HG03354 (cell line): Measurements from ENCODE around the gene AMER3.

Experiments used
- ATAC-seq: cut with Tn5 transposase; IDR thresholded peaks from one replicate; pipeline ENCODE4 v1.9.1; 2021; ENCODE audit warnings: mild to moderate bottlenecking; ENCODE audit not compliant: unreplicated experiment, poor library complexity, severe bottlenecking

AMER3 gene

GRCh38 chr2:130808482-130809268 is 53.3 kb downstream of the AMER3 start:
- no peak for ATAC-seq

DNA sequence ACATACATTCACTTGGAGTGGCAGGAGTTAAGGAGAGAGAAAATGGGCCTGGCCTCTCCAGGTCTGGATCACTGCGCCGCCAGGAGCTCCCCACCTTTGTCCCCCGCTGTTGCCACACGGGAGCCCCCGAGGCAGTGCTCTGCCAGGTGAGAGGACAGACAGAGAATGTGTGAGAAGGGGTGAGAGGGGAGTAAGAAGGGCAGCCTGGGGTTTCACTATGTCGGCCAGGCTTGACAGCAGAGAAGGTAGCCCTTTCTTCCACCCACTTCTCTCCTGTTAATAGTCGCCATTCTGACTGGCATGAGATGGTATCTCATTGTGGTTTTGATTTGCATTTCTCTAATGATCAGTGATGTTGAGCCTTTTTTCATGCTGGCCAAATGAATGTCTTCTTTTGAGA is 55.1 kb downstream of the AMER3 start:
- no peak for ATAC-seq

DNA sequence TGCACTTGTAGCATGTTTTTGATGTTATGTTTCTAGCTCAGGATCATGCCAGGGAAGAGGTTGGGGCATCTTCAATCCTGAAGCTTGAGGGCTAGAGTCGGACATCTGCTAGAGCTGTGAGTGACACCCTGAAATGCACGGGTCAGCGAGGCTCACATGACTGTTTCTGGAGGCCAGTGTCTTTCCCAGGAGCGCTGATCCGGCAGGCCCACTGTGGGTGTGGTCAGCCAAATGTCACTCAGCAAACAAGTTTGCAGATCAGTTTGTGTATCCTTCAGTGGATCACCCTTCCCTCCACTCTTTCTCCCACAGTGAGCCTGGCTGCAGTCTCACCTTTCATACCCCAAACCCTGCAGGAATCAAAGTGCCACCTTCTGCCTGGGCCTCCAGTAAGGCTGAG is 58.4 kb downstream of the AMER3 start:
- no peak for ATAC-seq

DNA sequence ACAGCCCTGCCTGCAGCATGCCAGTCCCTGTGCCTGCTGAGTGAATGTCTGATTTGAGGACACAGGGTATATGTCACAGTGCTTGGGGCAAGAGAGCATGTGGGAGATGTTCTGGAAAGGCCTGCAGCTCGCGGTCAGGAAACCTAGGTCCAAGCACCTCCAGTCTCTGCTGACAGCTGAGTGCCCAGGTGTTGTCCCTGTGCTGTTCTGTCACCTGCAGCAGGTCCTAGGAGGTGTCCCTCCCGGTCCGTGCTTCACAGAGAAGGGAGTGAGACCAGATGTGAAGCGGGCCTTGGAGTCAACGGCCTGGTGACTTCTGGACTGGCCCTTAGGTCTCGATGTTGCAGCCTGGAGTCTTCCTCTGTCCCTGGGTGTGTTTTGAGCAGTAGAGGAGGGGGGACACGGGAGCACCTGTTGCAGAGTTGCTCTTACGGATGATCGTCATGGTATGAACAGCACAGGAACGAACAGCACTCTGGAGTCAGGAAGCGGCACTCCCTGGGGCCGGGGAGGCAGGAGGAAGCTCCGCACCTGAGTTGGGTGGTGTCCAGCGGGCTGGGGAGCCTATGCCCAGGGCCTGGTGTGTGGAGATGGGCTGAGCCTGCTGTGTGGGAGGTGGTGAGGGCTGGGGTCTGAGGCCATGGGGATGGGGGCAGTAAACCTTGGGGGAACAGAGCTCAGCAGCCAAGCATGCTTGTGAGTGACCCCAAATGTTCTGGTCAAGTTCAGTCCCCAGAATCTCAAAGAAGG is 59.8 kb downstream of the AMER3 start:
- no peak for ATAC-seq
